SU-DHL-6 (cell line): ENCODE data around the gene TADA2B.

Source experiments
- H2AFZ ChIP-seq: fragments of 200-600 bp; sonication (generic); 2 replicates; pipeline ENCODE4 v1.6.1; 2014; ENCODE audit warnings: low read depth, mild to moderate bottlenecking, moderate library complexity, mixed read lengths, antibody characterized with exemption, low read length; ENCODE audit not compliant: severe bottlenecking
- H3F3A ChIP-seq: fragments of 200-600 bp; shearing (Covaris generic); 2 replicates; pipeline ENCODE4 v1.6.0; 2016; ENCODE audit warnings: antibody characterized with exemption, mild to moderate bottlenecking; ENCODE audit not compliant: insufficient read depth
- H3K27ac ChIP-seq: fragments of 200-600 bp; sonication (generic); 2 replicates; pipeline ENCODE4 v1.5.1; 2016; ENCODE audit warnings: low read depth, mild to moderate bottlenecking, low read length, moderate library complexity, mixed read lengths
- H3K27me3 ChIP-seq: fragments of 200-600 bp; sonication (generic), shearing (Covaris generic); 2 replicates; pipeline ENCODE4 v1.6.0; 2014; ENCODE audit warnings: mild to moderate bottlenecking, low read length
- H3K36me3 ChIP-seq: fragments of 200-600 bp; sonication (generic); 2 replicates; pipeline ENCODE4 v1.6.1; 2014; ENCODE audit warnings: mild to moderate bottlenecking, low read length, mixed read lengths
- H3K4me2 ChIP-seq: fragments of 300-600, 200-600 bp; shearing (Covaris generic), sonication (generic); 2 replicates; pipeline ENCODE4 v1.6.0; 2014; ENCODE audit warnings: low read length, low read depth, mild to moderate bottlenecking; ENCODE audit not compliant: poor library complexity, severe bottlenecking
- H3K4me3 ChIP-seq: fragments of 200-600 bp; sonication (generic); 2 replicates; pipeline ENCODE4 v1.5.1; 2014; ENCODE audit warnings: antibody characterized with exemption, low read length, mild to moderate bottlenecking, mixed read lengths; ENCODE audit not compliant: insufficient read depth, poor library complexity, severe bottlenecking
- H3K79me2 ChIP-seq: fragments of 200-600 bp; sonication (generic); 2 replicates; pipeline ENCODE4 v1.6.1; 2014; ENCODE audit warnings: mild to moderate bottlenecking, low read length, moderate library complexity; ENCODE audit not compliant: insufficient read depth
- H3K9ac ChIP-seq: fragments of 200-600 bp; sonication (generic); 2 replicates; pipeline ENCODE4 v1.7.0; 2014; ENCODE audit warnings: mild to moderate bottlenecking, low read length
- H3K9me2 ChIP-seq: fragments of 200-600 bp; sonication (generic); replicated peaks from 2 replicates; pipeline ENCODE4 v1.6.1; 2014; ENCODE audit warnings: low read length; ENCODE audit not compliant: insufficient read depth
- H3K9me3 ChIP-seq: fragments of 200-600 bp; sonication (generic); 2 replicates; pipeline ENCODE4 v1.6.1; 2014; ENCODE audit warnings: low read length, mixed read lengths; ENCODE audit not compliant: insufficient read depth
- H4K20me1 ChIP-seq: fragments of 200-600 bp; sonication (generic); 2 replicates; pipeline ENCODE4 v1.6.1; 2014; ENCODE audit warnings: low read depth, mild to moderate bottlenecking, antibody characterized with exemption, low read length, moderate library complexity, mixed read lengths
- CTCF ChIP-seq: fragments of 200-600 bp; sonication (generic); IDR thresholded peaks from one replicate; pipeline ENCODE4 v1.5.1; 2017; ENCODE audit warnings: antibody characterized with exemption, mild to moderate bottlenecking, low read length, moderate library complexity; ENCODE audit not compliant: insufficient read depth, poor library complexity, severe bottlenecking
- EZH2phosphoT487 ChIP-seq: fragments of 200-600 bp; sonication (generic), shearing (Covaris generic); conservative IDR thresholded peaks from 2 replicates; pipeline ENCODE4 v1.6.1; 2018; ENCODE audit warnings: mild to moderate bottlenecking, antibody characterized with exemption, low read length, moderate library complexity, mixed read lengths

The TADA2B gene

GRCh38 chr4:7040765-7041164 is 2.4 kb upstream of the TADA2B start:
- peaks cover 15% of the 10 kb centered on the region; the same call in 1 of the 2 replicates for H3K79me2 ChIP-seq
- no peaks in the 10 kb centered on the region for H3K9me3 ChIP-seq
- no peak overlapping the region for H3K27ac ChIP-seq
- H4K20me1 ChIP-seq: no peaks in the 10 kb centered on the region; the same call in 1 of the 2 replicates
- H3K36me3 ChIP-seq: no peaks in the 10 kb centered on the region
- no peak overlapping the region for H3K4me2 ChIP-seq
- H3K9me2 ChIP-seq: no peaks in the 10 kb centered on the region
- TF ChIP-seq EZH2phosphoT487 (no peak), CTCF (no peak)
- no peak overlapping the region for H3K4me3 ChIP-seq
- no peak overlapping the region for H2AFZ ChIP-seq
- no peaks in the 10 kb centered on the region for H3K27me3 ChIP-seq
- H3F3A ChIP-seq: no peaks in the 10 kb centered on the region
- no peak overlapping the region for H3K9ac ChIP-seq

GRCh38 chr4:7041246-7041645 is 1.9 kb upstream of the TADA2B start:
- peaks cover 20% of the 10 kb centered on the region; the same call in 1 of the 2 replicates for H3K79me2 ChIP-seq
- no peak for TF ChIP-seq EZH2phosphoT487
- H3K27me3 ChIP-seq: no peaks in the 10 kb centered on the region
- no peaks in the 10 kb centered on the region for H3K9me3 ChIP-seq
- H4K20me1 ChIP-seq: no peaks in the 10 kb centered on the region; the same call in 1 of the 2 replicates
- H2AFZ ChIP-seq: no peak overlapping the region
- no peak overlapping the region for H3K9ac ChIP-seq
- H3K9me2 ChIP-seq: no peaks in the 10 kb centered on the region
- no peaks in the 10 kb centered on the region for H3K36me3 ChIP-seq
- no peak overlapping the region for H3K4me3 ChIP-seq
- no peak overlapping the region for H3K4me2 ChIP-seq
- H3K27ac ChIP-seq: no peak overlapping the region
- H3F3A ChIP-seq: no peaks in the 10 kb centered on the region

GRCh38 chr4:7041801-7042502 is 1.2 kb upstream of the TADA2B start:
- Histone ChIP-seq H3K36me3 (no peaks in the 10 kb centered on the region), H3F3A (no peaks in the 10 kb centered on the region), H3K9me3 (no peaks in the 10 kb centered on the region), H4K20me1 (no peaks in the 10 kb centered on the region; the same call in 1 of the 2 replicates), H3K27ac (no peak overlapping the region), H3K4me2 (peak overlapping the region; percentile 70), H3K27me3 (no peaks in the 10 kb centered on the region), H2AFZ (peak overlapping the region; percentile 100), H3K9me2 (no peaks in the 10 kb centered on the region), H3K4me3 (no peak overlapping the region), H3K9ac (peak overlapping the region; percentile 48), H3K79me2 (peaks cover 26% of the 10 kb centered on the region; the same call in 1 of the 2 replicates)
- TF ChIP-seq CTCF (no peak), EZH2phosphoT487 (no peak)

GRCh38 chr4:7042503-7043283 is 479 bp upstream of the TADA2B start:
- H2AFZ ChIP-seq: peak overlapping the region; percentile 100
- no peaks in the 10 kb centered on the region for H3F3A ChIP-seq
- no peaks in the 10 kb centered on the region for H3K27me3 ChIP-seq
- H3K9me3 ChIP-seq: no peaks in the 10 kb centered on the region
- H3K9ac ChIP-seq: peak overlapping the region; percentile 48
- no peak overlapping the region for H3K27ac ChIP-seq
- H3K79me2 ChIP-seq: peaks cover 31% of the 10 kb centered on the region; the same call in 1 of the 2 replicates
- peak overlapping the region; percentile 49 for H3K4me3 ChIP-seq
- no peaks in the 10 kb centered on the region for H3K9me2 ChIP-seq
- peak overlapping the region; percentile 70 for H3K4me2 ChIP-seq
- TF ChIP-seq CTCF (no peak), EZH2phosphoT487 (no peak)
- no peaks in the 10 kb centered on the region; the same call in 1 of the 2 replicates for H4K20me1 ChIP-seq
- no peaks in the 10 kb centered on the region for H3K36me3 ChIP-seq
